ENCODE measurements around the gene ADGRA1.
"Not testable (repeated sequence)": the region's sequence is repeated elsewhere in the genome, so short reads cannot be mapped to it uniquely, and the experiment has no call there.

Gene ADGRA1

GRCh38 chr10:133125901-133126300 is 38.2 kb downstream of the ADGRA1 start:
- no peak for FAIRE-seq
- DNase-seq (ENCODE audit: insufficient read length, low spot score): no peak

DNA sequence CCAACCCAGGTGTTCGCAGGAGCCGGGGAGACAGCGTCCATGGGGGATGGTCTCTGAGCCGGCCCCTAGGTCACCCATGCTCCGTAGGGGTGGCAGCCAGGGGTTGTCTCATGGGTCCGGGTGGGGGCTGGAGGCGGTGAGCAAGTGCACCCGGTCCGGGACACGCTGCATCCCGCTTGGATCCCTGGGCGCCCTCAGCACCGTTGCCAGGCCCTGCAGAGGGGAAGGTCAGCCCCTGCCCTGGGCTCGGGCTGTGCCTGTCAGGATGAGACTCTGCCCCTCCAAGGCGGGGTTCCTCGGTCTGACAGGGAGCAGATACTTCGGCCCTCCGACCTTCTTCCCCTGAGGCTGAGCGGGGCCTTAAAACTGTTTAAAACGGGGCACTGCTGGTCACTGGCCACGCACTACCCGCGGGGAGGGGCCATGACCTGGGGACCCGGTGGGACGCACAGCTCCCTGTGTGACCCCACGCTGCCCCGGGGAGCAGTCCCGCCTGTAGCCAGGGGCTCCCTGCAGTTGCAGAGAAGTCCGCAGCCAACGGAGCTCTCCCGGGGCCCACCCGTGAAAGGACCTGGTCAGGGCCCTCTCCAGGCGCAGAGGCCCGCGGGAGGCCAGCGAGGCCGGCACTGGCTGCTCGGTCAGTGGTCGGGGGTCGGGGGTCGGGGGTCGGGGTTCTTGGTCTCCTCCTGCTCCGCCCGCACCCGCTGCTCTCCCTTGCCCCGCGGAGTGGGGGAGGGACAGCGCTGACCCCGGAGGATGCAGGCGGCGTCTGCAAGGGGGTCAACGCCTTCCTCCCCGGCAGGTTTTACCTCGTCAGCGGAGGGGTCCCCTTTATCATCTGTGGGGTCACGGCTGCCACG is 38.9 kb downstream of the ADGRA1 start:
- DNase-seq (ENCODE audit: insufficient read length, low spot score) (no peak), FAIRE-seq (no peak)

DNA sequence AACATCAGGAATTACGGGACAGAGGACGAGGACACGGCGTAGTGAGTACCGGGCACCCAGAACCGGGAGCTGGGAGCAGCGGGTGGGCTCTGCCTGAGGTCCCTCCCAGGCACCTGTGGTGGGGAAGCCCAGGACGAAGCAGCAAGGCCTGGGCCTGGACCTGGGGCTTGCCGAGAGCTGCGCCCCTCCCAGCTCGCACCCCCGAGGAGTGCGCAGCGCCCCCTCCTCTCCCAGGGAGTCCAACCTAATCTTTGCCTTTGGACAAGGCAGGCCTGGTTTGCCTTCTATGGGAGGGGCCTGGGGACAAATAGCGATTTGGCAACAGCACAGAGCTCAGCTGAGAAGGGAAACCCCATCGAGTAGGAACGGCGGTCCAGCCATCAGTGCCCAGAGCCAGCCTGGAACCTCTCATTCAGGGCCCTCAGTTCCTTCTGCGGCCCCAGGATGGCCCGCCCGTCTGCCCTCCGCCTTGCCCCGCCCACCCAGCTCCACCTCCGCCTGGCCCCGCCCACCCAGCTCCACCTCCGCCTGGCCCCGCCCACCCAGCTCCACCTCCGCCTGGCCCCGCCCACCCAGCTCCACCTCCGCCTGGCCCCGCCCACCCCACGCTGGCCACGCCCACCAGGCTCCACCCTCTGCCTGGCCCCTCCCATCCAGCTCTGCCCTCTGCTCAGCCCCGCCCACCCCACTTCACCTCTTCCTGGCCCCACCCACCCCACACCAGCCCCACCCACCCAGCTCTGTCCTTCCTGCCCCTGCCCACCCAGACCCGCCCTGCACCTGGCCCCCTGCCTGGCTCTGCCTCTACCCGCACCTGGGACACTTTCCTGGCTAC is 39.8 kb downstream of the ADGRA1 start:
- FAIRE-seq: no peak
- DNase-seq (ENCODE audit: insufficient read length, low spot score): no peak

- no peak for FAIRE-seq
- DNase-seq (ENCODE audit: insufficient read length, low spot score): no peak
Measured at GRCh38 chr10:133128126-133129070, 40.7 kb downstream of the ADGRA1 start.

DNA sequence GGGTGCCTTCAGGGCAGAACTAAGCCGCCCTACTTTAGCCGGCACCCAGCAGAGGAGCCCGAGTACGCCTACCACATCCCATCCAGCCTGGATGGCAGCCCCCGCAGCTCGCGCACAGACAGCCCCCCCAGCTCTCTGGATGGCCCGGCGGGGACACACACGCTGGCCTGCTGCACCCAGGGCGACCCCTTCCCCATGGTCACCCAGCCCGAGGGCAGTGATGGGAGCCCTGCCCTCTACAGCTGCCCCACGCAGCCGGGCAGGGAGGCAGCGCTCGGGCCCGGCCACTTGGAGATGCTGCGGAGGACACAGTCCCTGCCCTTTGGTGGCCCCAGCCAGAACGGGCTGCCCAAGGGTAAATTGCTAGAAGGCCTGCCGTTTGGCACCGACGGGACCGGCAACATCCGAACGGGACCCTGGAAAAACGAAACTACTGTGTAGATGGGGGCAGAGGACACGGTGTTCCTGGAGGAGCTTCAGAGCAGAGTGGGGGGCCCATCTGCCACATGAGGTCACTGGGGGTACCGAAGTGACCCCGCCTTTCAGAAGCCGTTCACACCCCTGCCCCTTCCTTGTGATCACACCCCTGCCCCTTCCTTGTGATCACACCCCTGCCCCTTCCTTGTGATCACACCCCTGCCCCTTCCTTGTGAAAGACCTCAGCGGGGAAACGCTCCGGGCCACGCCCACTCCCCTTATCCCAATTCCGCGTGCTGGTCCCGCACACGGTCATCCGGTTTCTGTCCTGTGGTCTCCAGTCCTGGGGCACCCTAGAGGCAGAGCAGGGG is 41.5 kb downstream of the ADGRA1 start:
- DNase-seq (ENCODE audit: insufficient read length, low spot score): no peak
- no peak for FAIRE-seq

DNA sequence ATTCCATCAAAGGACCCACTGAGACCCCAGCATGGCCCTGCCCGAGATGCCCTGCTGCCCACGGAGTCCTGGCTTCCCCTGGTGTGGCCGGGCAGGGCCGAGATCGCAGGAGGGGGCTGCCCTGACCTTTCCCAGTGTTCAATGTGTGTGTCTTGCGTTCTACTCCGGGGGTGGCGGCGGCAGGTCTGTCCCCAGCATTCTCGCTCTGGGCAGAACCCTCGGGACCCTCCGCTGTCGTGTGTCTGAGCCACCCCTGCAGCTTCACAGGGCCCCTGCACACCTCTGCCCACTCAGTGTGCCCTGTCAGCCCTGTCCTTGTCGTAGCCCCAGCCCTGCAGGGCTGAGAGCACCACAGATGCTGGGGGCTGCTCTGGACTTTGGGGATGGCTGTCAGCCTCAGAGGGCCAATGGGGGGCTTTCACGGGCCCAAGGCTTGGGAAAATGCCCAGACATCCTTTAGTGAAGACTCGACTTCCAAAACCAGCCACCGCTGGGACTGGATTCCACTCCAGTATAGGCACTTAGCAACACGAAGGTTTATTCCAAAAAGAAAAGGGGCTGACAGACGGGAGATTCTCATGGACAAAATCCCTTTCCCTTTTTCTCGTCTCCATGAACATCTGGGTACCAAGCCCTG is 42.3 kb downstream of the ADGRA1 start:
- FAIRE-seq (no peak), DNase-seq (ENCODE audit: insufficient read length, low spot score) (no peak)

GRCh38 chr10:133130602-133131001 is 42.9 kb downstream of the ADGRA1 start:
- DNase-seq (ENCODE audit: insufficient read length, low spot score) (no peak), FAIRE-seq (peak; percentile 54)

DNA sequence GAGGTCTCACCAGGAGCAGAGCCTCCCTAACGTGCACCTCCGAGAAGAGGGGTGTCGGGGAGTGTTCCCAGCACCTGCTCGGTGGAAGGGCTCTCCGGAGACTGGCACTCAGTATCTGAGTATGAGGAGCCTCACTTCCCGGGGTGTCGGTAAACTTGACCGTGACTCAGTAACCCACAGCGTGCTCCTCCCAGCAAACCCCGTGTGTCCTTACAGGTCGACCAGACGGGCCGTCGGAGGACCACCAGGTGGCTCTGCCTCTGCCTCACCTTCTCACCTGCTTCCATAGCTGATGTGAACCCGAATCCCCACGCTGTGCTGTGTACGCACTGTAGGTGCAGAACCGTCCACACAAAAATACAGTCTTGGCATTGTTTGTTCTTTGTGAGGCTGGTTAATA is 43.3 kb downstream of the ADGRA1 start:
- FAIRE-seq (no peak), DNase-seq (ENCODE audit: insufficient read length, low spot score) (no peak)

GRCh38 chr10:133131734-133132472 is 44.2 kb downstream of the ADGRA1 start:
- FAIRE-seq: no peak
- no peak for DNase-seq (ENCODE audit: insufficient read length, low spot score)

GRCh38 chr10:133132473-133133291 is 45.0 kb downstream of the ADGRA1 start:
- DNase-seq (ENCODE audit: insufficient read length, low spot score): no peak
- no peak for FAIRE-seq

- no peak for DNase-seq (ENCODE audit: insufficient read length, low spot score)
- FAIRE-seq: no peak
Measured at GRCh38 chr10:133133471-133134231, 45.9 kb downstream of the ADGRA1 start.

- FAIRE-seq (no peak), DNase-seq (ENCODE audit: insufficient read length, low spot score) (no peak)
Measured at GRCh38 chr10:133134411-133135115, 46.8 kb downstream of the ADGRA1 start.

- FAIRE-seq: no peak
- DNase-seq (ENCODE audit: insufficient read length, low spot score): no peak
Measured at GRCh38 chr10:133135116-133135465, 47.4 kb downstream of the ADGRA1 start.

DNA sequence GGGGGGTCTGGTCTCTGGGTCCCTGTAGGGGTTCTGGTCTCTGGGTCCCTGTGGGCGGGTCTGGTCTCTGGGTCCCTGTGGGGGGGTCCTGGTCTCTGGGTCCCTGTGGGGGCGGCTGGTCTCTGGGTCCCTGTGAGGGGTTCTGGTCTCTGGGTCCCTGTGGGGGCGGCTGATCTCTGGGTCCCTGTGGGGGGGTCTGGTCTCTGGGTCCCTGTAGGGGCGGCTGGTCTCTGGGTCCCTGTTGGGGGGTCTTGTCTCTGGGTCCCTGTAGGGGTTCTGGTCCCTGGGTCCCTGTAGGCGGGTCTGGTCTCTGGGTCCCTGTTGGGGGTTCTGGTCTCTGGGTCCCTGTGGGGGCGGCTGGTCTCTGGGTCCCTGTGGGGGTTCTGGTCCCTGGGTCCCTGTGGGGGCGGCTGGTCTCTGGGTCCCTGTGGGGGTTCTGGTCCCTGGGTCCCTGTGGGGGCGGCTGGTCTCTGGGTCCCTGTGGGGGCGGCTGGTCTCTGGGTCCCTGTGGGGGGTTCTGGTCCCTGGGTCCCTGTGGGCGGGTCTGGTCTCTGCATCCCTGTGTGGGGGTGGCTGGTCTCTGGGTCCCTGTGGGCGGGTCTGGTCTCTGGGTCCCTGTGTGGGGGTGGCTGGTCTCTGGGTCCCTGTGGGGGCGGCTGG is 49.9 kb downstream of the ADGRA1 start:
- FAIRE-seq; DNase-seq (ENCODE audit: insufficient read length, low spot score): not testable (repeated sequence)

- FAIRE-seq (no peak), DNase-seq (ENCODE audit: insufficient read length, low spot score) (no peak)
Measured at GRCh38 chr10:133139551-133140065, 51.9 kb downstream of the ADGRA1 start.
